ENCODE results near the gene FBXW8. TPM values are rescaled to one million over a fixed set of nuclear protein-coding genes. Genes with fewer than 3 reads are reported as not detected.
A peak's percentile ranks its signal among the peaks of the same experiment; 100 is the strongest.

FBXW8 gene
- total and polyA plus RNA-seq, 12 donors = 2.4 to 11.3 (median 7.4) TPM

- Histone ChIP-seq H3K9me3 (no peaks in the 10 kb centered on the region), H3K36me3 (no peaks in the 10 kb centered on the region), H3K4me3 (no peak overlapping the region), H3K27me3 (no peaks in the 10 kb centered on the region), H3K27ac (peak overlapping the region; percentile 76 to 95 (median 90)), H3K4me1 (peaks cover 28 to 70% (median 56%) of the 10 kb centered on the region in 9 donors)
- no peak for TF ChIP-seq CTCF (IDR thresholded peaks at IDR 0.05)
- WGBS, 2 donors = 29 to 50% methylated on average over 10 of the region's 10 CpGs
- intact Hi-C loops (cut with DNase I) = loop anchor here in 2 of 10 donors (5.0 kb wide), 1 partner anchor 46 kb away; the partner anchor contains the start of gene TESC (in 2 of the 2)
- ATAC-seq = peak in 7 of 8 donors; percentile 34 to 70 (median 46)
- DNase-seq = peak in 1 of 2 donors; percentile 46
Measured at GRCh38 chr12:117051380-117051779, 140.6 kb downstream of the FBXW8 start.

DNA sequence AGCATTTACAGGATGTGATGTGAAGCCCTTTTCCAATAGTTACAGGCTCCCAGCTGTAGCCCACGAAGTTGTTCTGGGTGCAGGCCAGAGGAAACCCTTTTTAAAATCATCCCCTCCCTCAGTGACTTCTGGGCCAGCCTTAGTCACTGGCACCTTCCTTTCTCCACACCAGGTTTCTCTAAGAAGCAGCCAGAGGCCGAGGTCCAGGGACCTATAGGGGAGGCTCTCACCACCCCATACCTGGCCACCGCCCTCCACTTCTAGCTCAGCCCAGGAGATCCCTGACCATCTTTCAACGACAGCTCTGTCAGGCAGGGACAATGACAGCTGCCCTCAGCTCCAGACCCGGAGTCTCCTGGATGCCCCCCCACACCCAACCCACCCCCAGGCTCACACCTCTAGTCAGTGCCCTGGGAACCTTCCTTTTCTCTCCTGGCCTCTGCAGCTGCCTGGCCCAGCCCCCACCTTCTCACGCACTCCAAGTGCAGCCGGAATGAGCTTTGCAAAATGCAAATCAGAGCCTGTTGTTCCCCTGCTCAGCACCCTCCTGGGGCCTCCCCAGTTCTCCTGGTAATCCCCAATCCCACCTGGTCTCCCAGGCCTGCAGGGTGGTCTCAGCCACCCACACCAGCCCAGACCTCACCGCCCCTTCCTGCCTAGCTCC is 141.8 kb downstream of the FBXW8 start:
- no peak for TF ChIP-seq CTCF (IDR thresholded peaks at IDR 0.05)
- Histone ChIP-seq H3K27me3 (no peaks in the 10 kb centered on the region), H3K4me1 (peaks cover 28 to 64% (median 58%) of the 10 kb centered on the region in 9 donors), H3K27ac (peak overlapping the region in 9 of 10 donors; percentile 76 to 95 (median 91)), H3K4me3 (peak overlapping the region in 1 of 10 donors; percentile 16), H3K9me3 (no peaks in the 10 kb centered on the region), H3K36me3 (peaks cover 0 to 3% (median 0%) of the 10 kb centered on the region in 9 donors)
- DNase-seq = no peak
- intact Hi-C loops (cut with DNase I) = loop anchor here in 2 of 10 donors (5.0 kb wide), 1 partner anchor 45 kb away; the partner anchor contains the start of gene TESC (in 2 of the 2)
- peak in 4 of 8 donors; percentile 4 to 21 (median 11) for ATAC-seq
- WGBS, 2 donors = 30 to 44% methylated on average over 8 of the region's 8 CpGs

- H3K27ac ChIP-seq = peak overlapping the region in 9 of 10 donors; percentile 26 to 95 (median 91)
- peaks cover 24 to 60% (median 55%) of the 10 kb centered on the region in 9 donors for H3K4me1 ChIP-seq
- intact Hi-C loops (cut with DNase I) = loop anchor here in 2 of 10 donors (5.0 kb wide), 1 partner anchor 44 kb away; the partner anchor contains the start of gene TESC (in 2 of the 2)
- WGBS, 2 donors = 50 to 61% methylated on average over 9 of the region's 9 CpGs
- no peaks in the 10 kb centered on the region for H3K9me3 ChIP-seq
- no peaks in the 10 kb centered on the region for H3K27me3 ChIP-seq
- ATAC-seq (no peak), DNase-seq (no peak)
- H3K36me3 ChIP-seq = peaks cover 0 to 3% (median 0%) of the 10 kb centered on the region in 9 donors
- H3K4me3 ChIP-seq = peak overlapping the region in 1 of 10 donors; percentile 16
- no peak for TF ChIP-seq CTCF (IDR thresholded peaks at IDR 0.05)
Measured at GRCh38 chr12:117053050-117053400, 142.3 kb downstream of the FBXW8 start.

- no peak for TF ChIP-seq CTCF (IDR thresholded peaks at IDR 0.05)
- Histone ChIP-seq H3K27me3 (no peaks in the 10 kb centered on the region), H3K27ac (peak overlapping the region in 8 of 10 donors; percentile 26 to 94 (median 90)), H3K4me3 (peak overlapping the region in 1 of 10 donors; percentile 16), H3K4me1 (peaks cover 18 to 54% (median 50%) of the 10 kb centered on the region in 9 donors), H3K36me3 (peaks cover 0 to 3% (median 0%) of the 10 kb centered on the region in 9 donors), H3K9me3 (no peaks in the 10 kb centered on the region)
- whole genome bisulfite sequencing, 2 donors = 71 to 75% methylated on average over 18 of the region's 18 CpGs
- DNase-seq = no peak
- intact Hi-C loops (cut with DNase I) = loop anchor here in 2 of 10 donors (5.0 kb wide), 1 partner anchor 44 kb away; the partner anchor contains the start of gene TESC (in 2 of the 2)
- no peak for ATAC-seq
Measured at GRCh38 chr12:117053597-117054201, 142.9 kb downstream of the FBXW8 start.
